ENCODE data around the gene PLLP.
A peak's percentile ranks its signal among the peaks of the same experiment; 100 is the strongest.

DNA sequence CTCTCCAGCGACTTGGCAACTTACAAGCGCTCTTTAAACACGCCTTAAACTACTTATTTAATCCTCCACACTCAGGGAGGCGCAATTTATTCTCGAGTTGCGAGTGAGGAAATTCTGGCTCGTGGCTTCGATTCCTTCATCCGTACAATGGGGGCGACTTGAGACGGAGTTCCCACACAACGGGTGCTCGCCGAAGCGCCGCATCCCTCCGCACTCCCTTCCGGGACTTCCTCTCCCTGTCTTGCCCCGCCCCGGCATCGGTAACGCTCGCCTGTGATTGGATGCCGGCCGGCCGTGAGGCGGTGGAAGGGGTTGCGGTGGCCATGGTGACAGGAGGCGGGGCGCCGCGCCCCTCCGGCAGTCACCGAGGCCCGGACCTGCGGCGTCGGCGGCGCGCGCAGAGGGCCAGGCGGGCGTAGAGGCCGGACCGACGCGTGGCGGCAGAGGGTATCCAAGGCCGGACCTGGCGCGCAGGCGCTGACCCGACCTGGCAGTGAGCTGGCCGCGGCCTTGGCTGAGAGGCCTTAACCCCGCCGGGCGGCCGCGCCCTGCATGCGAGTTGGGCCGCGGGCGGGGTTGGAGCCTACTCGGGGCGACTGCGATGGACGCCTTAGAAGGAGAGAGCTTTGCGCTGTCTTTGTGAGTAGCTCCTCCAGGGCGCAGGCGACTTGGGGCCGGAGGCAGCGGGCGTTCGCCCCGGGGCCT lies 39.6 kb downstream of the PLLP start, which contains the start of gene ARL2BP:
- TF ChIP-seq POLR2A (IDR thresholded peaks at IDR 0.05): peak in 1 of 2 donors; percentile 63
- TF ChIP-seq POLR2AphosphoS5 (IDR thresholded peaks at IDR 0.05; ENCODE audit: insufficient read depth in 1 of 2, low read depth in 1 of 2): peak; percentile 57 to 91
